ENCODE data around the gene SAYSD1. TPM values are rescaled to one million over a fixed set of nuclear protein-coding genes. Genes with fewer than 3 reads are reported as not detected.

SAYSD1 gene
- polyA plus RNA-seq, 4 donors: 19.6 to 22.6 (median 20.6) TPM

GRCh38 chr6:39059496-39060310 lies 55.3 kb downstream of the SAYSD1 start:
- no peak for DNase-seq (ENCODE audit: low read depth in 4 of 4, low spot score in 3 of 4)

GRCh38 chr6:39058471-39059147 lies 56.4 kb downstream of the SAYSD1 start:
- DNase-seq (ENCODE audit: low read depth in 4 of 4, low spot score in 3 of 4): no peak

- no peak for DNase-seq (ENCODE audit: low read depth in 4 of 4, low spot score in 3 of 4)
These were observed 57.5 kb downstream of the SAYSD1 start for GRCh38 chr6:39057251-39058155.

- no peak for DNase-seq (ENCODE audit: low read depth in 4 of 4, low spot score in 3 of 4)
These were observed 58.3 kb downstream of the SAYSD1 start for GRCh38 chr6:39056681-39057080.

- no peak for DNase-seq (ENCODE audit: low read depth in 4 of 4, low spot score in 3 of 4)
These were observed 58.8 kb downstream of the SAYSD1 start for GRCh38 chr6:39056191-39056590.

GRCh38 chr6:39055661-39056060 lies 59.3 kb downstream of the SAYSD1 start:
- no peak for DNase-seq (ENCODE audit: low read depth in 4 of 4, low spot score in 3 of 4)

- no peak for DNase-seq (ENCODE audit: low read depth in 4 of 4, low spot score in 3 of 4)
These were observed 60.3 kb downstream of the SAYSD1 start for GRCh38 chr6:39054577-39055142.

Other genes starting within 250 kb of the SAYSD1 start
- under 1 TPM; 0.12 to 0.85 (median 0.72) TPM for gene GLP1R, start 66.4 kb downstream of the SAYSD1 start, polyA plus RNA-seq (ENCODE audit: insufficient read length in 4 of 4)
- gene KCNK5, start 114.3 kb upstream of the SAYSD1 start, polyA plus RNA-seq (ENCODE audit: insufficient read length in 4 of 4): 10 to 100 TPM in 2 of 4 donors, 1 to 10 TPM in 1, under 1 TPM in 1; 0.82 to 14.0 (median 10.0) TPM
- gene KCNK17, start 199.2 kb upstream of the SAYSD1 start, polyA plus RNA-seq (ENCODE audit: insufficient read length in 4 of 4): under 1 TPM; 0.08 to 0.29 (median 0.15) TPM
- gene KCNK16, start 207.5 kb upstream of the SAYSD1 start, polyA plus RNA-seq (ENCODE audit: insufficient read length in 4 of 4): not detected